ENCODE data around the gene SLC35G2.
"Not testable (repeated sequence)": the region's sequence is repeated elsewhere in the genome, so short reads cannot be mapped to it uniquely, and the experiment has no call there.

Gene SLC35G2

GRCh38 chr3:136885357-136886213, 66.7 kb downstream of the SLC35G2 start:
- no peak for DNase-seq (ENCODE audit: low read depth in 1 of 2, low spot score in 1 of 2)

- DNase-seq (ENCODE audit: low read depth in 1 of 2, low spot score in 1 of 2) = no peak
These were observed 71.0 kb downstream of the SLC35G2 start for GRCh38 chr3:136889947-136890346.

- DNase-seq (ENCODE audit: low read depth in 1 of 2, low spot score in 1 of 2) = no peak
These were observed 73.3 kb downstream of the SLC35G2 start for GRCh38 chr3:136891934-136892855.

DNA sequence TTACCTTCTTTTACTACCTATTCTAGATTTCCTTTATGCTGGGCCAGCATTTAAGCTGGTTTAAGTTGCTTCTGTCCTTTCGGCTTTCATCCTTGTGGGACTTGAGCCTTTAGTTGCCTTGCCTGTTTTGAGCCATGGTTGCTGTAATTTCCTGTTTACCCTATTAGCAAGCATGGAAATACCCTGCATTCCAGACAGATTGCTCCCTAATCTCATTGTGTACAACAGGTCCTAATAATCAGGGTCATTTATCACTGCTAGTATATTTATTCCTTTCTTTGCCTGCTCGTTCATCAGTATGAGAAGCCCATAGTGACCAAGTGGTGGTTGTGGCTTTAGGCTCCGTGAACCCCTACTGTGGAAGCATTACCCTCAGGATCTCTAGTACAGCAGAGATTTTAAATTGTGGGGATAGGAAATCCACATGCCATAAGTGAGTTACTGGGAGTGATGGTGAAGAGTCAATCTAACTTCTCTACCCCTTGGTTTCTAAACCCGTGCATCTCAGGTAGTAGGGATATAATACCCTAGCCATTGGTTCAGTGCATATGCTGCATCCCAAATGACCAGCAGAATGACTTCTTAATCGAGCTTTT, 75.0 kb downstream of the SLC35G2 start:
- no peak for DNase-seq (ENCODE audit: low read depth in 1 of 2, low spot score in 1 of 2)

- DNase-seq (ENCODE audit: low read depth in 1 of 2, low spot score in 1 of 2) = not testable (repeated sequence)
These were observed 78.2 kb downstream of the SLC35G2 start for GRCh38 chr3:136897171-136897570.

DNA sequence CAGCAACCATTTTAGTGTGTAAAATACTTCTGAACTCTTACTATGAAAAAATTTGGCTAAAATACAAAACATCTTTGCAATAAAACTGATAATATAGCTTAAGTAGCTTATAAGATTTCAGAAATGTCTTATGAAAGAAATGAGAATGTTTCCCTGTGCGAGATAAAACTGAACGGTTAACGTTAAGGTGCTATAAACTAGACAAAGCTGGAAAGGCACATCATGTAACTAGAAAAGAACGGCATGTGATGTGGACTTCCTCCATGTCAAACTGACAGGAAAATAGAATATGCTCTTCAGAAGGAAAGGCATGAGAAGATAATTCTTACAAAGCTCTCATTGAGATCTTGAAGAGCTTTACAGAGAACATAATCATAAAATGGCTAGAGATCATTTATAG, 79.6 kb downstream of the SLC35G2 start:
- no peak for DNase-seq (ENCODE audit: low read depth in 1 of 2, low spot score in 1 of 2)

DNA sequence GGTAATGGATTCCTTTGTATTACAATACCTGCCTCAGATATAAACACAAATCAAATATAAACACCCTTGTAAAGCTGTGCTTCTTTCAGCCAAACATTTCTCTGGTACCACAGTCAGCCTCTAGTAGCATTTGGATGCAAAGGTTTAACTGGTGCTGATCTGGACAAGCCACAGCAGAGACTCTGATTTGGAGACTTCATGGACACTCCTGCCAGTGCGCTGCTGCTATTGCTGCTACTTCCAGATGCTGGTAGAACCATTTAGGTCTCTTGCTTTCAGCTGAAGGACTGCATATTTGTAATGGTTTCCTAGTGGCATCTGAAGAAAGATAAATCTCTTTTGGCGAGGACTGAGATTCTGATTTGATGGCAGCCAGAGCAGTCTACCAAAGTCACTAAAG, 80.0 kb downstream of the SLC35G2 start:
- DNase-seq (ENCODE audit: low read depth in 1 of 2, low spot score in 1 of 2) = no peak

DNA sequence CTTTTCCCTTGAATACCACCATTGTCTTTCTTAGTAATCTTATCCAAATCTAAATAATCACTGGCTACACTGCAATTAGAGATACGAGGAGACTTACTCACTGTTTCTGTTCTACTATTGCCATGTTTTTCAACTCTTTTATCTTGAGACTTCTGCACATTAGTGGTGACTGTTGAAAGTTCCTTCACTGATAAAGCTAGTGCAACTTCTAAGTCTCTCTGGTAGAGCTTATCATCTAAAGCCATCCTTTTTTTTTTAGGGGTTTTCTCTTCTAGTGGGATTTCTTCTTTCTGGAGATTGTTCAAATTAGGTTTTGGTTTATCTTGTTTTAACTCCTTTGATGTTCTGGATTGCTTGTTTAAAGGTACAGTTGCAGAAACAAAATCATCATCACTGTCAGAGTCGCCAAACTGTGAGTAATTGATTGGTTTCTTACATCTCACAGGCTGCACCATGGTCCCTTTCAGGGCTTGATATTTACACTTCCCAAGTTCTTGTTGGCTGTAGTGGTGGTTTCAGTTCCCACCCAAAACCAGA, 80.8 kb downstream of the SLC35G2 start:
- DNase-seq (ENCODE audit: low read depth in 1 of 2, low spot score in 1 of 2) = no peak

GRCh38 chr3:136900694-136901093, 81.8 kb downstream of the SLC35G2 start:
- not testable (repeated sequence) for DNase-seq (ENCODE audit: low read depth in 1 of 2, low spot score in 1 of 2)

DNA sequence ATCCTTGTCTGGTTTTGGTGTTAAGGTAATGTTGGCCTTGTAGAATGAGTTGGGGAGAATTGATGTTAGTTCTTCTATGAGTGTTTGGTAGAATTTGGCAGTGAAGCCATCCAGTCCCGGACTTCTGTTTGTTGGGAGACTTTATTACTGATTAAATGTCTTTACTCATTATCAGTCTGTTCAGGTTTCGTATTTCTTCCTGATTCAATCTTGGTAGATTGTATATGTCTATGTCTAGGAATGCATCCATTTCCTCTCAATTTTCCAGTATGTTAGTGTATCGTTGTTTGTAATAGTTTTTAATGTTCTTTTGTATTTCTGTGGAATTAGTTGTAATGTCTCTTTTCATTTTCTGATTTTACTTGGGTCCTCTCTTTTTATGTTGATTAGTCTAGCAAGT, 82.5 kb downstream of the SLC35G2 start:
- no peak for DNase-seq (ENCODE audit: low read depth in 1 of 2, low spot score in 1 of 2)

DNA sequence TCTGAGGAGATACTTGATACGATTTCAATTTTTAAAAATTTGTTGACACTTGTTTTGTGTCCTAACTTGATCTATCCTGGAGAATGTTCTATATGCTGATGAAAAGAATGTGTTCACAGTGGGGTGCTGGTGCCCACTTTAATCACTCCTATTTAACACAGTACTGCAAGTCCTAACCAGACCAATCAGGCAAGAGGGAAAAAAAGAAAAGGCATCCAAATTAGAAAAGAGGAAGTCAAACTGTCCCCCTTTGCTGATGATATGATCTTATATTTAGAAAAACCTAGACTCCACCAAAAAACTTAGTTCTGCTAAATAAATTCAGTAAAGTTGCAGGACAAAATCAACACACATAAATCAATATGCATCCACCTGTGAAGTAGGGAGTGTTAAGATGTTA, 83.6 kb downstream of the SLC35G2 start:
- not testable (repeated sequence) for DNase-seq (ENCODE audit: low read depth in 1 of 2, low spot score in 1 of 2)

- no peak for DNase-seq (ENCODE audit: low read depth in 1 of 2, low spot score in 1 of 2)
These were observed 85.0 kb downstream of the SLC35G2 start for GRCh38 chr3:136903899-136904298.

DNA sequence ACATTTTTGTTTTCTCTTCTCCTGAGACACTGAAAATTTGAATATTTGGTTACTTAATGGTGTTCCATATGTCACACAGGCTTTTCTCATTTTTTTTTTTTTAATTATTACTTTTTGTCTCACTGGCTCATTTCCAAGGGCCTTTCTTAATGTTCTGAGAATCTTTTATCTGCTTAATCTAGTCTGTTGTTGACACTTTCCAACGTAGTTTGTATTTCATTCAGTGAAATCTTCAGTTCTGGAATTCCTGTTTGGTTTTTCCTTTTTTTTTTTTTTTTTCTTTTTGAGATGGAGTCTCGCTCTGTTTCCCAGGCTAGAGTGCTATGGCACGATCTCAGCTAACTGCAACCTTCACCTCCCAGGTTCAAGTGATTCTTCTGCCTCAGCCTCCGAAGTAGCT, 85.8 kb downstream of the SLC35G2 start:
- no peak for DNase-seq (ENCODE audit: low read depth in 1 of 2, low spot score in 1 of 2)

Measured in activated T-helper 1 cell treated with anti-CD3 and anti-CD28 coated beads, Interleukin-2, amount 50 U/mL, for 16 hours (primary cell).